Testis (tissue), 2 donors: Measurements from ENCODE around the gene IL26.

Experiments used
- POLR2A ChIP-seq: fragments of 450-650 bp; IDR thresholded peaks from one replicate; pipeline ENCODE4 v1.6.1; 2017; ENCODE audit warnings: antibody characterized with exemption, mild to moderate bottlenecking, moderate library complexity
- TF ChIP-seq, protein P1 (sequence below), 3 experiments: fragments of 450-650 bp in 2 of 3; fragments of 200-600 bp in 1 of 3; sonication (generic) in 1 of 3; IDR thresholded peaks; one replicate each; pipeline ENCODE4 v1.5.1; 2016 to 2019; ENCODE audit warnings: antibody characterized with exemption in 3 of 3, mild to moderate bottlenecking in 2 of 3, moderate library complexity in 1 of 3

DNA sequence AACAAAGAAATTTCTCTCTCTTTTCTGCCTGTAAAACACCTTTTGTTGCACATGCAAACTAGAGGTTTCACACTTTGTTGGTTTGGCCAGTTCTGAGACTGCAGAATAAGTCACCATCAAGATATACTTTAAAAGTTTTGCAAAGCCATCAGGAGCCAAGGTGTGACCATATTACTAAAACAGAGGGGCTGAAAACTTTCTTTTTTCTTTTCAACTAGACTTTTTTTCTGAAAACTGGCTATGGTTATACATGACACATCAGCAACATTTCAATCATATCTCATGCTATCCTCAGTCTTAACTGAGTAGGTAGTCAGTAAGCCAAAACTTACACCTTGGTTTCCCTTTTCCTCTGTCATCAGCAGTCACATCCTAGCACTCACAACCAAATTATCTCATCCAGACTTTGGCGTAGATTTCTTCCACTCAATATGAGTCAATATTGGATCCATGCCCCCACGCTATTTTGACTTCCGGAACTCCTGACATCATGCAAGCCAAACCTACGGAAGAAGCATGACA, 62.0 kb downstream of the IL26 start:
- TF ChIP-seq POLR2A: no peak
- TF ChIP-seq, protein P1, sequence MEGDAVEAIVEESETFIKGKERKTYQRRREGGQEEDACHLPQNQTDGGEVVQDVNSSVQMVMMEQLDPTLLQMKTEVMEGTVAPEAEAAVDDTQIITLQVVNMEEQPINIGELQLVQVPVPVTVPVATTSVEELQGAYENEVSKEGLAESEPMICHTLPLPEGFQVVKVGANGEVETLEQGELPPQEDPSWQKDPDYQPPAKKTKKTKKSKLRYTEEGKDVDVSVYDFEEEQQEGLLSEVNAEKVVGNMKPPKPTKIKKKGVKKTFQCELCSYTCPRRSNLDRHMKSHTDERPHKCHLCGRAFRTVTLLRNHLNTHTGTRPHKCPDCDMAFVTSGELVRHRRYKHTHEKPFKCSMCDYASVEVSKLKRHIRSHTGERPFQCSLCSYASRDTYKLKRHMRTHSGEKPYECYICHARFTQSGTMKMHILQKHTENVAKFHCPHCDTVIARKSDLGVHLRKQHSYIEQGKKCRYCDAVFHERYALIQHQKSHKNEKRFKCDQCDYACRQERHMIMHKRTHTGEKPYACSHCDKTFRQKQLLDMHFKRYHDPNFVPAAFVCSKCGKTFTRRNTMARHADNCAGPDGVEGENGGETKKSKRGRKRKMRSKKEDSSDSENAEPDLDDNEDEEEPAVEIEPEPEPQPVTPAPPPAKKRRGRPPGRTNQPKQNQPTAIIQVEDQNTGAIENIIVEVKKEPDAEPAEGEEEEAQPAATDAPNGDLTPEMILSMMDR (IDR thresholded peaks at IDR 0.05): no peak
